Smooth muscle cell (in vitro differentiated cells): ENCODE data around the gene PPT1. TPM values are rescaled to one million over a fixed set of nuclear protein-coding genes. Genes with fewer than 3 reads are reported as not detected.

Source experiments
- DNase-seq: peaks from one replicate; lab custom pipeline; 2025; ENCODE audit not compliant: unreplicated experiment; lab: John Stamatoyannopoulos, UW
- H2AFZ ChIP-seq: fragments of 200-600 bp; sonication (generic); 2 replicates; pipeline ENCODE4 v1.6.0; 2016; ENCODE audit warnings: antibody characterized with exemption, low read depth, mild to moderate bottlenecking
- H3F3A ChIP-seq: fragments of 200-600 bp; sonication (generic); 2 replicates; pipeline ENCODE4 v1.6.0; 2017; ENCODE audit warnings: antibody characterized with exemption, low read depth
- H3K27ac ChIP-seq: fragments of 200-600 bp; sonication (generic); 2 replicates; pipeline ENCODE4 v1.5.1; 2016; ENCODE audit warnings: low read depth, mild to moderate bottlenecking
- H3K27me3 ChIP-seq: fragments of 200-600 bp; sonication (generic); 2 replicates; pipeline ENCODE4 v1.6.1; 2016; ENCODE audit warnings: low read depth, mild to moderate bottlenecking
- H3K36me3 ChIP-seq: fragments of 200-600 bp; sonication (generic); 2 replicates; pipeline ENCODE4 v1.5.1; 2016; ENCODE audit warnings: low read depth
- H3K4me1 ChIP-seq: fragments of 200-600 bp; sonication (generic); 2 replicates; pipeline ENCODE4 v1.5.1; 2016; ENCODE audit warnings: low read depth
- H3K4me2 ChIP-seq: fragments of 200-600 bp; sonication (generic); 2 replicates; pipeline ENCODE4 v1.6.0; 2016; ENCODE audit warnings: mild to moderate bottlenecking
- H3K4me3 ChIP-seq: fragments of 200-600 bp; sonication (generic); 2 replicates; pipeline ENCODE4 v1.5.1; 2016; ENCODE audit warnings: mild to moderate bottlenecking
- H3K79me2 ChIP-seq: fragments of 200-600 bp; sonication (generic); 2 replicates; pipeline ENCODE4 v1.6.0; 2016; ENCODE audit warnings: low read depth, mild to moderate bottlenecking
- H3K9ac ChIP-seq: fragments of 200-600 bp; sonication (generic); 2 replicates; pipeline ENCODE4 v1.6.0; 2016; ENCODE audit warnings: low read depth
- H3K9me3 ChIP-seq: fragments of 200-600 bp; sonication (generic); replicated peaks from 2 replicates; pipeline ENCODE4 v1.5.1; 2016; ENCODE audit warnings: low read depth
- H4K20me1 ChIP-seq: fragments of 200-600 bp; sonication (generic); 2 replicates; pipeline ENCODE4 v1.6.0; 2016; ENCODE audit warnings: low read depth
- WGBS: methylation state at CpG from one replicate; pipeline ENCODE4 v1.1.7; 2016; ENCODE audit warnings: low lambda C conversion rate; 5-methylcytosine and 5-hydroxymethylcytosine counted together
- polyA plus RNA-seq: library from polyadenylated mRNA; unstranded; fragments of >200 nt; fragmentation: Nextera tagmentation; extraction: Ambion mirVana; gene quantifications from 2 replicates; pipeline ENCODE4 v1.2.1, GENCODE V29; 2016
- total RNA-seq: library from RNA; depleted of rRNA; stranded (reverse); fragments of >200 nt; gene quantifications from 2 replicates; pipeline ENCODE4 v1.2.3, GENCODE V29; 2014
- TF ChIP-seq, protein P1 (sequence below): fragments of 200-600 bp; sonication (generic); IDR thresholded peaks from 2 replicates; pipeline ENCODE4 v1.5.1; 2017; ENCODE audit warnings: borderline replicate concordance, mild to moderate bottlenecking, antibody characterized with exemption; ENCODE audit not compliant: insufficient read depth, poor library complexity, severe bottlenecking

The PPT1 gene
- total and polyA plus RNA-seq, 2 experiments from 2014 or later: 72.5 to 85.6 TPM

DNA sequence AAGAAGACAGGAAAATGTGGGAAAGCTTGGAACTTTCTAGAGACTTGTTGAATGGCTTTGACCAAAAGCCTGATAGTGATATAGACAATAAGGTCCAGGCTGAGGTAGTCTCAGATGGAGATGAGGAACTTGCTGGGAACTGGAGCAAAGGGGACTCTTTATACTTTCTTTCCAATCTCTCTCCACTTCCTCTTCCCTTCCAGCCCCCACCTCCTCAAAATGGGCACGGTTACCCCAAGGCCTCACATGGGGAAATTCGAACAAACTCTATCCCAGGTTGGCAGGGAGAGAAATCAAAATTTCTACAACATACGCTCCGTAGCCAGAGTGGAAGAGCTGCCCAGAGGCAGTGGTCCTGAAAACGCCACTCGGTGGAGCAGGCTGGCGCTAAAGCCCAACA, 15.2 kb downstream of the PPT1 start:
- 69% methylated on average over 7 of the region's 7 CpGs for WGBS

DNA sequence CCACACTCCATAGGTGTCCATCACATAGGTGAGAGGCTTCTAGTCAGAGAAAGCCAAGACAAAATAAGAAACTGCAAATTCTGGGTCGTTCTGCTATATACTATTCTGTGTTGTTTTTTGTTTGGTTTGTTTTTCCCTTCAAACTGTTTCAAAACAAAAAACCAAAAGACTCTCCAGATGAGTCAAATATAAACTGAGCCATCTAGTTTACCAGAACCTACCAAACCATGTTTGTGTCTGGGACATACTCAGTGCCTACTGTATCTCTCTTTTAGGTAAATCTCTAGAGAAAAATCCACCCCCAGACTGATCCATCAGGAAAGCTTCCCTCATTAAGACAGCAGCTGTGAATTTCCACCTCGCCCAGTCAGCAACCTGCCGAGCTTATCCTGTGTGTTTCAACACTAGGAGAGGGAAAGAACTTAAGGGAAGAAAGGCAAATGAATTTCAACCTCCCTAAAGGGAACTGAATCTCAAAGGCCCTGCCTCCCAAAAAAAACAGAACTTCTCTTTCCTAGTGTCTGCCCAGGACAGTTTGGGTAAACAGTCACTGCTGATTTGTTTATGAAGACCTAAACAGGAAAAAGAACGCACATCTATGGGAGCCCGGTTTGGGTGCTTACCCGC, 17.2 kb downstream of the PPT1 start:
- no peaks in the 10 kb centered on the region for H3K4me1 ChIP-seq
- no peaks in the 10 kb centered on the region for H3K79me2 ChIP-seq

More for the DNA sequence above, 15.2 kb downstream of the PPT1 start:
- Histone ChIP-seq H3K27ac (no peak overlapping the region), H3K4me2 (no peak overlapping the region), H3K9me3 (no peaks in the 10 kb centered on the region), H3K9ac (no peak overlapping the region), H3K79me2 (no peaks in the 10 kb centered on the region), H3F3A (peaks cover 9% of the 10 kb centered on the region), H3K4me1 (no peaks in the 10 kb centered on the region), H2AFZ (no peak overlapping the region), H4K20me1 (no peaks in the 10 kb centered on the region), H3K4me3 (no peak overlapping the region), H3K27me3 (no peaks in the 10 kb centered on the region), H3K36me3 (no peaks in the 10 kb centered on the region)
- TF ChIP-seq, protein P1, sequence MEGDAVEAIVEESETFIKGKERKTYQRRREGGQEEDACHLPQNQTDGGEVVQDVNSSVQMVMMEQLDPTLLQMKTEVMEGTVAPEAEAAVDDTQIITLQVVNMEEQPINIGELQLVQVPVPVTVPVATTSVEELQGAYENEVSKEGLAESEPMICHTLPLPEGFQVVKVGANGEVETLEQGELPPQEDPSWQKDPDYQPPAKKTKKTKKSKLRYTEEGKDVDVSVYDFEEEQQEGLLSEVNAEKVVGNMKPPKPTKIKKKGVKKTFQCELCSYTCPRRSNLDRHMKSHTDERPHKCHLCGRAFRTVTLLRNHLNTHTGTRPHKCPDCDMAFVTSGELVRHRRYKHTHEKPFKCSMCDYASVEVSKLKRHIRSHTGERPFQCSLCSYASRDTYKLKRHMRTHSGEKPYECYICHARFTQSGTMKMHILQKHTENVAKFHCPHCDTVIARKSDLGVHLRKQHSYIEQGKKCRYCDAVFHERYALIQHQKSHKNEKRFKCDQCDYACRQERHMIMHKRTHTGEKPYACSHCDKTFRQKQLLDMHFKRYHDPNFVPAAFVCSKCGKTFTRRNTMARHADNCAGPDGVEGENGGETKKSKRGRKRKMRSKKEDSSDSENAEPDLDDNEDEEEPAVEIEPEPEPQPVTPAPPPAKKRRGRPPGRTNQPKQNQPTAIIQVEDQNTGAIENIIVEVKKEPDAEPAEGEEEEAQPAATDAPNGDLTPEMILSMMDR: no peak
- no peak for DNase-seq

DNA sequence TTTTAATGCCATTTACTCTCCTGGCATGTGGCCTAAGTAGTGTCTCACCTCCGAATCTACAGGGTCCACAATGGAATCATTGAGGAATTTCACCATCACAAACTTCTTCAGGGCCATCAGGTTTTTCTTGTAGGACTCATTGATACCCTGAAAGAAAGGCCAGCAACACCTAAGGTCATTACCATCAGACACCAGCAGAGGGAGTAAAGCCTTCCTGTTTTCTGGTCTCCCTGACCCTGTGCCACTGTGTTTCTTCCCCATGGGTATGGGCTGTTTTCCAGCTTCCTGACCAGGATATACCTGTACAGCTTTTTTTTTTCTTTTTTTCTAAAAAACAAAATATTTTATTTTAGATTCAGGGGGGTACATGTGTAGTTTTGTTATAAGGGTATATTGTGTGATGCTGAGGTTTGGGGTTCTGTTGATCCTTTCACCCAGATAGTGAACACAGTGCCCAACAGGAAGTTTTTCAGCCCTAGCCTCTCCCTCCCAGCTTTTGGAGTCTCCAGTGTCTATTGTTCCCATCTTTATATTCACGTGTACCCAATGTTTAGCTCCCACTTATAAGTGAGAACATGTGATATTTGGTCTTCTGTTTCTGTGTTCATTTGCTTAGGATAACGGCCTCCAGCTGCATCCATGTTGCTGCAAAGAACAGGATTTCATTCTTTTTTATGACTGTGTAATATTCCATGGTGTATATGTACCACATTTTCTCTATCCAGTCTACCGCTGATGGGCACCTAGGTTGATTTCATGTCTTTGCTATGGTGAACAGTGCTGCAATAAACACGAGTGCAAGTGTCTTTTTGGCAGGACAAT, 18.3 kb downstream of the PPT1 start:
- TF ChIP-seq, protein P1: peak; percentile 67
- Histone ChIP-seq H3K4me3 (no peak overlapping the region), H3K9ac (no peak overlapping the region), H3K36me3 (no peaks in the 10 kb centered on the region), H3K27me3 (no peaks in the 10 kb centered on the region), H2AFZ (no peak overlapping the region), H3K9me3 (no peaks in the 10 kb centered on the region), H4K20me1 (no peaks in the 10 kb centered on the region), H3F3A (peaks cover 20% of the 10 kb centered on the region), H3K4me2 (no peak overlapping the region), H3K79me2 (no peaks in the 10 kb centered on the region), H3K4me1 (no peaks in the 10 kb centered on the region), H3K27ac (no peak overlapping the region)
- 91% methylated on average over 5 of the region's 5 CpGs for WGBS
- DNase-seq: no peak

More for the DNA sequence above, 17.2 kb downstream of the PPT1 start:
- no peak overlapping the region for H2AFZ ChIP-seq
- H3K4me2 ChIP-seq: no peak overlapping the region
- no peaks in the 10 kb centered on the region for H3K9me3 ChIP-seq
- no peaks in the 10 kb centered on the region for H3K27me3 ChIP-seq
- TF ChIP-seq, protein P1: no peak
- H3K27ac ChIP-seq: no peak overlapping the region
- H4K20me1 ChIP-seq: no peaks in the 10 kb centered on the region
- no peak for DNase-seq
- 96% methylated on average over 6 of the region's 6 CpGs for WGBS
- H3F3A ChIP-seq: peaks cover 20% of the 10 kb centered on the region
- no peak overlapping the region for H3K9ac ChIP-seq
- H3K4me3 ChIP-seq: no peak overlapping the region
- no peaks in the 10 kb centered on the region for H3K36me3 ChIP-seq
